Common myeloid progenitor, CD34-positive (primary cell): ENCODE measurements around the gene SH3BP2.

Source experiments
- CTCF ChIA-PET: fragments of 350-600 bp; sonication (Branson Sonifier 250); formaldehyde crosslinking; loops from one replicate; lab custom pipeline; 2021; ENCODE audit warnings: antibody characterized with exemption; lab: Charles Lee
- POLR2A ChIA-PET: fragments of 350-600 bp; sonication (Branson Sonifier 250); formaldehyde crosslinking; loops from one replicate; lab custom pipeline; 2021; ENCODE audit warnings: antibody characterized with exemption; lab: Charles Lee
- DNase-seq, 3 donors: peaks; one replicate each; pipeline versions ENCODE4 v3.0.0 to v3.0.0-alpha.2; 2013
- H3K27ac ChIP-seq, 2 experiments: 1 replicate in 1 of 2; 2 replicates in 1 of 2; pipeline ENCODE4 v1.7.0; 2013; ENCODE audit warnings: inconsistent platforms in 2 of 2, low read length in 2 of 2, mild to moderate bottlenecking in 2 of 2, low read depth in 1 of 2, moderate library complexity in 1 of 2; ENCODE audit not compliant: severe bottlenecking in 2 of 2, insufficient read depth in 1 of 2, poor library complexity in 1 of 2
- H3K27me3 ChIP-seq, 5 experiments: replicated peaks in 2 of 5; 1 replicate in 3 of 5; 2 replicates in 2 of 5; pipeline versions ENCODE4 v1.6.1 to v1.7.0; 2013; ENCODE audit warnings: low read length in 4 of 5, mild to moderate bottlenecking in 2 of 5, moderate library complexity in 2 of 5, inconsistent platforms in 1 of 5; ENCODE audit not compliant: insufficient read depth in 5 of 5, control insufficient read depth in 4 of 5
- H3K36me3 ChIP-seq, 4 experiments: 1 replicate in 2 of 4; 2 replicates in 2 of 4; pipeline versions ENCODE4 v1.6.1 to v1.7.0; 2013; ENCODE audit warnings: low read length in 3 of 4, control low read depth in 1 of 4, mild to moderate bottlenecking in 1 of 4; ENCODE audit not compliant: control insufficient read depth in 4 of 4, insufficient read depth in 4 of 4
- H3K4me1 ChIP-seq, 4 experiments: 1 replicate in 3 of 4; 2 replicates in 1 of 4; pipeline versions ENCODE4 v1.6.1 to v1.7.1; 2013; ENCODE audit warnings: low read length in 3 of 4, mild to moderate bottlenecking in 3 of 4, control low read depth in 1 of 4, inconsistent platforms in 1 of 4, moderate library complexity in 1 of 4; ENCODE audit not compliant: control insufficient read depth in 4 of 4, insufficient read depth in 4 of 4; ENCODE audit errors: control extremely low read depth in 1 of 4
- H3K4me3 ChIP-seq, 7 experiments: 1 replicate in 4 of 7; 2 replicates in 3 of 7; pipeline versions ENCODE4 v1.5.1 to v1.7.0; 2013; ENCODE audit warnings: mild to moderate bottlenecking in 7 of 7, low read length in 6 of 7, moderate library complexity in 6 of 7, inconsistent platforms in 2 of 7, low read depth in 2 of 7, control low read depth in 1 of 7; ENCODE audit not compliant: insufficient read depth in 4 of 7, control insufficient read depth in 1 of 7; ENCODE audit errors: extremely low read depth in 1 of 7
- H3K9me3 ChIP-seq, 5 experiments: 1 replicate in 4 of 5; 2 replicates in 1 of 5; pipeline versions ENCODE4 v1.6.1 to v1.7.1; 2013; ENCODE audit warnings: low read length in 4 of 5, mild to moderate bottlenecking in 2 of 5, inconsistent platforms in 1 of 5, low read depth in 1 of 5, moderate library complexity in 1 of 5; ENCODE audit not compliant: control insufficient read depth in 4 of 5, insufficient read depth in 2 of 5; ENCODE audit errors: control extremely low read depth in 1 of 5
- WGBS: methylation state at CpG from one replicate; pipeline ENCODE4 v1.1.5; 2013; ENCODE audit not compliant: insufficient coverage; 5-methylcytosine and 5-hydroxymethylcytosine counted together

SH3BP2 gene

DNA sequence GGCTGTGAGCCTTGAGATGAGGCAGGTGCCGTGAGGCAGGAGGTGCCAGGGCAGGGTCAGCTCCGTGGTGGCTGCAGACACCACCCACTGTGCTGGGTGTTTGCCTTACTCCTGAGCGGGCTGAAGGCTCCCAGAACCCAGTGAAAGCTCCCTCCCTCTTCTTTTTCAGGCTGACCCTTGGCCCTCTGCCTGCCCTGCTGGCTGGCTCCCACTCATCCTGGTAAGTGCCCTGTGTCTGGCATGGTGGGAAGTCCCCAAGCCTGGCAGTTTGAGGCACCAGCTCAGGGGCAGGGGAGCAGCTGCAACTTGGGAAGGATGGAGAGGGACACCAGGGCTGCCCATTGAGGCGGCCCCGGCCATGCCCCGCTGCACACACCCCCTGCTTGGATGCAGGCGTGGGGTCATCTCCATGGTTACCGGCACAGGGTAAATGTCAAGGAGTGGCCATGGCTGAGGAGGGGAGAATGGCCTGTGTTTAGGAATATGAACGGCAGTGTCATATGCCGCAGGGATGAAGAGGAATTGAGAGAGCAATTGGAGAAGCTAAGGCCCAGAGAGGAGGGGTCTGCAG, 16.8 kb downstream of the SH3BP2 start:
- no peaks in the 10 kb centered on the region for H3K27me3 ChIP-seq
- DNase-seq, result no peak
- 96% methylated on average over 7 of the region's 10 CpGs for WGBS
- ChIA-PET CTCF (interaction anchor here (0.7 to 4.9 kb wide), 5 partner anchors 10 to 69 kb away, joined by 3 to 34 read pairs (median 4); no protein-coding TSS in a partner anchor), POLR2A (interaction anchor here (1.4 to 2.2 kb wide), 2 partner anchors 9 to 11 kb away, joined by 4 to 8 read pairs; no protein-coding TSS in a partner anchor)
- no peak overlapping the region for H3K27ac ChIP-seq
- peaks cover 0 to 12% (median 0%) of the 10 kb centered on the region in 4 experiments for H3K36me3 ChIP-seq
- no peaks in the 10 kb centered on the region for H3K9me3 ChIP-seq
- peak overlapping the region in 1 of 7 experiments; percentile 28 for H3K4me3 ChIP-seq
- H3K4me1 ChIP-seq, result peaks cover 1 to 78% (median 76%) of the 10 kb centered on the region in 4 experiments

GRCh38 chr4:2810388-2810787, 17.5 kb downstream of the SH3BP2 start:
- no peaks in the 10 kb centered on the region for H3K9me3 ChIP-seq
- CTCF ChIA-PET, result interaction anchor here (1.0 to 4.9 kb wide), 4 partner anchors 11 to 69 kb away, joined by 3 to 34 read pairs (median 4); no protein-coding TSS in a partner anchor
- no peak overlapping the region for H3K27ac ChIP-seq
- H3K4me3 ChIP-seq, result peak overlapping the region in 2 of 7 experiments; percentile 7 to 28
- peaks cover 1 to 77% (median 74%) of the 10 kb centered on the region in 4 experiments for H3K4me1 ChIP-seq
- 52% methylated on average over 9 of the region's 10 CpGs for WGBS
- peaks cover 0 to 16% (median 0%) of the 10 kb centered on the region in 4 experiments for H3K36me3 ChIP-seq
- peak in 1 of 3 donors; percentile 37 for DNase-seq
- no peaks in the 10 kb centered on the region for H3K27me3 ChIP-seq
- POLR2A ChIA-PET, result interaction anchor here (1.2 to 2.2 kb wide), 3 partner anchors 9 to 24 kb away, joined by 3 to 8 read pairs (median 4); no protein-coding TSS in a partner anchor

DNA sequence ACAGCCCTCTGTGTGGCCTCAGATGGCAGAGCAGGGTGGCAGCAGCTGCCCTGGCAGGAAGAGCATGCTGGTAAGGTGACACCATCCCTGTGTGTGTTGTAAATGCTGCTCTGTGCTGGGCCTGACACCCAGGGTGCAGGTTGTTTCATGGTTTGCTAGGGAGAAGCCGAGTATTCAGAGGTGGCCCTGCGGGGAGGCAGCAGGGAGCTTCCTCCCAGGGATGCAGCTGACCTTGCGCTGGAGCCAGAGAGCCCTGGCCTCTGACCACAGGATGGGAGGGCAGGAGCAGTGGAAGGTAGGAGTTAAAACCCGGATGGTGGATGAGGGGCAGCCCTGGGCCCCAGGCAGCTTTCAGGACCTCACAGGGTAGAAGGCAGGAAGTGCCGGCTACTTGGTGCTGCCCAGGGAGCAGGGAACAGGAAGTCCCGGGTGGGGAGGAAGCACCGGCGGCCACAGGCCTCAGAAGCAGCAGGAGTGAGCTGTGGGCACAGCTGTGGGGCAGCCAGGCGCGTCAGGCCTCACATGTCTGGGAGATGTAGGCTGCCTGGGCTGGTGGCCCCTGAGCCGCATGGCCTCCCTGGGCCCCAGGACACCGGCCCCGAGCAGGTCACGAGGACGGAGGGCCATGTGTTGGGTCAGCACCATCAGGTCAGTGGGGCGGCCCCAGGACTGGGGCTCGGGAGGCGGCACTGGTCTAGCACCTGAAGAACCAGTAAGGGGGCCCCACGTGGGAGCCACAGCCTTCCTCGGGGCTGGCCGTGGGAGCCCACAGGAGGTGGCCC, 19.1 kb downstream of the SH3BP2 start:
- ChIA-PET POLR2A (interaction anchor here (0.5 to 1.1 kb wide), 4 partner anchors 14 to 70 kb away, joined by 3 to 4 read pairs (median 3); no protein-coding TSS in a partner anchor), CTCF (interaction anchor here (0.6 to 4.9 kb wide), 8 partner anchors 8 to 64 kb away, joined by 3 to 34 read pairs (median 4); no protein-coding TSS in a partner anchor)
- Histone ChIP-seq H3K9me3 (no peaks in the 10 kb centered on the region), H3K36me3 (peaks cover 0 to 16% (median 0%) of the 10 kb centered on the region in 4 experiments), H3K4me3 (peak overlapping the region in 5 of 7 experiments; percentile 31 to 77 (median 61)), H3K27me3 (no peaks in the 10 kb centered on the region), H3K4me1 (peaks cover 5 to 77% (median 68%) of the 10 kb centered on the region in 4 experiments), H3K27ac (peak overlapping the region in 1 of 2 experiments; percentile 60)
- peak; percentile 64 to 93 (median 87) for DNase-seq
- 3% methylated on average over 19 of the region's 21 CpGs for WGBS

- WGBS, result 20% methylated on average over 13 of the region's 20 CpGs
- Histone ChIP-seq H3K4me3 (peak overlapping the region in 6 of 7 experiments; percentile 4 to 77 (median 58)), H3K36me3 (peaks cover 0 to 16% (median 0%) of the 10 kb centered on the region in 4 experiments), H3K27me3 (no peaks in the 10 kb centered on the region), H3K27ac (peak overlapping the region in 1 of 2 experiments; percentile 60), H3K9me3 (no peaks in the 10 kb centered on the region), H3K4me1 (peaks cover 5 to 84% (median 75%) of the 10 kb centered on the region in 4 experiments)
- DNase-seq, result no peak
- ChIA-PET POLR2A (interaction anchor here (0.9 to 1.1 kb wide), 2 partner anchors 15 to 25 kb away, joined by 3 read pairs; no protein-coding TSS in a partner anchor), CTCF (interaction anchor here (0.8 to 4.9 kb wide), 9 partner anchors 9 to 70 kb away, joined by 3 to 34 read pairs (median 4); no protein-coding TSS in a partner anchor)
Measured at GRCh38 chr4:2812612-2813354, 19.9 kb downstream of the SH3BP2 start.

DNA sequence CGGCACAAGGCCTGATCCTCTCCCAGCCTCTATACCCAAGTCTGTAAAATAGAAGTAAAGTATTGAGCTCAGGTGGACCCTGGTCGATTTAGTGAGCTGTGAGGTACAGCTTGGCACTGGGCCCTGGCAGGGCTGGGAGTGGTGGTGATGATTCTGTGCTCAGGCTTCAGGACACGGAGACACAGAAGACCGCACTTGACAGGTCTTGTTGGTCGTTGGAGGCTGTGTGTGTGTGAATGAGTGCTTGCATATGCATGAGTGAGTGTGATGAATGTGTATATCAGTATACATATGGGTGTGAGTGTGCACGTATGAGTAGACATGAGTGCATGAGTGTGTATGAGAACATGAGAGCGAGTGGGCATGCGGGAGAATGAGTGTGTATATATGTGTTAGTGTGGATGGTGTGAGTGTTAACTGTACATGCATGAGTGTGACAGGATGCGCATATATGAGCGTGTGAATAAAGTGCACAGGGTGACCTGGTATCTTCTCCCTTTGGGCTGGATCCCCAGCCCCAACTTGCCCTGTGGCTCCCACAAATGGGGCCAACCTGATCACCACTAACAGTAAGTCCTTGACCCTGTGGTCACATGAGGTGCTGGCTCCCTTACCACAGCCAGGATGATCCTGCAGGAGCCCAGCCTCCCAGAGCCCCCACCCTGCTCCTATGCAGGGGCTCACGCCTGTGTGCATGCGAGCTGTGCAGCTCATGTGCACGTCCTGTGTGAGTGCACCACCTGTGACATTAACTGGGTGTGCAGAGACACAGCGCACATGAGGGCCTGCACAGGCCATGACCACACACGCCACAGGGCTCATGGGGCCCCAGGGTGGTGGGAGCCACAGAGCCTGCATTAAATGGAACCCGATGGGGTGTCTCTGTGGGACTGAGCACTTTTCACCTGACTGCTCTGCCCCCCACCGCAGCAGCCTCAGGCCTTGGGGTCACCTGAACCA, 20.8 kb downstream of the SH3BP2 start:
- 86% methylated on average over 15 of the region's 17 CpGs for WGBS
- H3K4me3 ChIP-seq, result peak overlapping the region in 4 of 7 experiments; percentile 55 to 77 (median 68)
- no peak for DNase-seq
- H3K27me3 ChIP-seq, result no peaks in the 10 kb centered on the region
- ChIA-PET POLR2A (interaction anchor here (1.1 kb wide), 1 partner anchor 16 kb away, joined by 3 read pairs; no protein-coding TSS in a partner anchor), CTCF (interaction anchor here (0.8 to 4.9 kb wide), 9 partner anchors 10 to 69 kb away, joined by 3 to 34 read pairs (median 3); no protein-coding TSS in a partner anchor)
- peaks cover 5 to 86% (median 77%) of the 10 kb centered on the region in 4 experiments for H3K4me1 ChIP-seq
- no peaks in the 10 kb centered on the region for H3K9me3 ChIP-seq
- H3K36me3 ChIP-seq, result peaks cover 0 to 16% (median 0%) of the 10 kb centered on the region in 4 experiments
- H3K27ac ChIP-seq, result no peak overlapping the region
